NCI-H82 treated with DMSO at 0.1 percent for 48 hours (cell line): Measurements from ENCODE around the gene RNF103.
A peak's percentile ranks its signal among the peaks of the same experiment; 100 is the strongest.
"Not testable (repeated sequence)": the region's sequence is repeated elsewhere in the genome, so short reads cannot be mapped to it uniquely, and the experiment has no call there.

Source experiments
- DNase-seq: peaks from one replicate; lab custom pipeline; 2025; ENCODE audit not compliant: unreplicated experiment; lab: John Stamatoyannopoulos, UW

RNF103 gene, protein sequence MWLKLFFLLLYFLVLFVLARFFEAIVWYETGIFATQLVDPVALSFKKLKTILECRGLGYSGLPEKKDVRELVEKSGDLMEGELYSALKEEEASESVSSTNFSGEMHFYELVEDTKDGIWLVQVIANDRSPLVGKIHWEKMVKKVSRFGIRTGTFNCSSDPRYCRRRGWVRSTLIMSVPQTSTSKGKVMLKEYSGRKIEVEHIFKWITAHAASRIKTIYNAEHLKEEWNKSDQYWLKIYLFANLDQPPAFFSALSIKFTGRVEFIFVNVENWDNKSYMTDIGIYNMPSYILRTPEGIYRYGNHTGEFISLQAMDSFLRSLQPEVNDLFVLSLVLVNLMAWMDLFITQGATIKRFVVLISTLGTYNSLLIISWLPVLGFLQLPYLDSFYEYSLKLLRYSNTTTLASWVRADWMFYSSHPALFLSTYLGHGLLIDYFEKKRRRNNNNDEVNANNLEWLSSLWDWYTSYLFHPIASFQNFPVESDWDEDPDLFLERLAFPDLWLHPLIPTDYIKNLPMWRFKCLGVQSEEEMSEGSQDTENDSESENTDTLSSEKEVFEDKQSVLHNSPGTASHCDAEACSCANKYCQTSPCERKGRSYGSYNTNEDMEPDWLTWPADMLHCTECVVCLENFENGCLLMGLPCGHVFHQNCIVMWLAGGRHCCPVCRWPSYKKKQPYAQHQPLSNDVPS

DNA sequence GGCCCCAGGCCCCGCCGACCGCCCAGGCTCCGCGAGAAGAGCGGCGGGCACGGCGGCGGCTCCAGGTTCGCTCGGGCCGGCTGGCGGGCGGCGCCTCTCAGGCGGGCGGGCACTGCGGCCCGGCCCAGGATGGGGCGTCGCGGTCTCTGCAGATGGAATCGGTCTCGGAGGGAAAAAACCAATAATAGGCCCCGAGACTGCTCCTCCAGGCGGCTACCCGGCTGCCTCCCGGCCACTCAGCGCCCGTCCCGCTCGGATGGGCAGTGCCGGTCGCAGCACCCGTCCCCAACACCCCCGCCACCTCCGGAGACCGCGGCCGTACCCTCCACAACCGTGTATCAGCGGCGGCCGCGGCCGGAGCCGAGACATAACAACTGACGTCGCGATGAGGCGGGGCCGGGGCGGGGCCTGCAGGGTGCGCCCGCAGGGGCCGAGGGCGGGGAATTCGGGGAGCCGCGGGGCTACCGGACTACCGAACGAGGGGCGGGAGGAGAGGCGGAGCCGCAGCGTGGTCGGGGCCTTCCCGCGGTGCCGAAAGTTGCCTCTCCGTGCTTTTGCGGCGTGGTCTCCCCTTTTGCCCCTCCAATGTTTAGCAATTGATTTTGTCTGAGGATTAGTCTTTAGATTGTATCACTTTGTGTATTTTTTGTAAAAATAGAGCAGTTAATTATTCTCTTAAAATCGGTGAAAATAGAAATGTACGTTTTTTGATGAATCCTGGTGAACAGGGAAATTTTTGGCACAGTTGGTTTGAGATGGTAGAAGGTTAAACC is at the start of gene RNF103:
RNF103 (minus strand) TSS at position 372 of the 773 bp plus-strand sequence. CDS start 979 bp downstream, outside the sequence.
- DNase-seq: peak; percentile 78

DNA sequence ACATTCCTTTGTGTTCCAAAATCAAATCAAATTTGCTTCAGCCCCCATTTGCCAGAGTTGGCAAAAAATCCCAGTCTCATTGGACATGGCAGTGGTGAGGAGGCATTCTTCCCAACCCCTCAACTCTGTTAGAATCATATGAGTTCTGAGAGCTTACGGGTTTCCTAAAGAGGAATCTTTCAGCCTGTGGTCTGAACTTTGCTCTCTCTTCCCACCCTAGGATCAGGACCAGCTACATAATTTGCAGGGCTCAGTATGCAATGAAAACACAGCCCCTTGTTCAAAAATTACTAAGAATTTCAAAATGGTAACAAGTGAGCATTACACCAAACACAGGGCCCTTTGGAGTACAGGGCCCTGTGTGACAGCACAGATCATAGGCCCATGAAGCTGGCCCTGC is 49.3 kb upstream of the RNF103 start:
- no peak for DNase-seq

DNA sequence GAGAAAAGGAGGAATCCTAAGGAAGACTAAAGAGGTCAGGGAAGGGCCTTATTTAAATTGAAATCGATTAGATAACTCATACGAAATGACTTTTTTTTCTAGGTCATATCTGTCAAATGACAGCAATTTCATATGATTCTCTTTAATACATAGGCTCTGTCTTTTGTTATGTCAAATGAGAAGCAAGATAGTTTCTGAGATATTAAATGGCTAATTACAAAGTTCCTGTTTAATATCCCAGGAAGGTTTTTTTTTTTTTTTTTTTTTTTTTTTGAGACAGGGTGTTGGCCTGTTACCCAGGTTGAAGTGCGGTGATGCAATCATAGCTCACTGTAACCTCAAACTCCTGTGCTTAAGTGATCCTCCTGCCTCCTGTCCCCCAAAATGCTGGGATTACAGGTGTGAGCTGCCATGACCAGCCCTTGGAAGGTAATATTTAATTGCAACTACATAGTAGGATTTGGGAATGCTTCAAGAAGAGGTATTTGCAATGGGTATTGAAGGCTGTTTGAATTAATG is 48.4 kb upstream of the RNF103 start:
- DNase-seq: no peak

DNA sequence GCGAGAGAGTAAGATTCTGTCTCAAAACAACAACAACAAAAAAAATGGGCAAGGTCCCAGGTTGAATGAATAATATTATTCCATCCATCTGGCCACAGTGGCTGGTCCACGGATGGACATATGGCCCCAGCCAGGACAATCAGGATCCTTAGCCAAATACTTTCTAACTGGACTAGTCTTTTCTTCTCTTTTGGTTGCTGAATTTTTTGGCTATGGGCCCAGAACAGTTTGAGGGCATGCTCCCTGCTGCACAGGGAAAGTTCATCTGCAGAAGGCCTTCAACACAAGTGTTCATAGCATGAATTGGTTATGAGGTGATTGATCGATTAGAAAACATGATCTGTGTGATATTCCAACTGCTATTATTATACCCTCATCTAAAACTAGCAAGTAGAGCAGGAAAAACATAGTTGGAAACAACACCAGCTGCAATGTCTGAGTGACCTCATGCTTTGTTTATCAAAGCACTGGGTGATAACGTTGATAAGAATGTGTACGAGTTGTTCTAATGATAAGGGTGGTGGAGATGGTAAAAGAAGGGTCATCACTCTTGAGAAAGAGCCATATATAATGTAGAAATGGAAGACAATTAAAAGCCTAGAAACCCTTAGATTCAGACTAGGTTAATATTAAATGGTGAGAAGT is 47.8 kb upstream of the RNF103 start:
- DNase-seq: no peak

DNA sequence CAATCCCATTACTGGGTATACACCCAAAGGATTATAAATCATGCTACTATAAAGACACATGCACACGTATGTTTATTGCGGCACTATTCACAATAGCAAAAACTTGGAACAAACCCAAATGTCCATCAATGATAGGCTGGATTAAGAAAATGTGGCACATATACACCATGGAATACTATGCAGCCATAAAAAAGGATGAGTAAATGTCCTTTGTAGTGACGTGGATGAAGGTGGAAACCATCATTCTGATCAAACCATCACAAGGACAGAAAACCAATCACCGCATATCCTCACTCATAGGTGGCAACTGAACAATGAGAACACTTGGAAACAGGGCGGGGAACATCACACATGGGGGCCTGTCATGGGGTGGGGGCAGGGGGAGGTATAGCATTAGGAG is 45.7 kb upstream of the RNF103 start:
- DNase-seq: not testable (repeated sequence)

DNA sequence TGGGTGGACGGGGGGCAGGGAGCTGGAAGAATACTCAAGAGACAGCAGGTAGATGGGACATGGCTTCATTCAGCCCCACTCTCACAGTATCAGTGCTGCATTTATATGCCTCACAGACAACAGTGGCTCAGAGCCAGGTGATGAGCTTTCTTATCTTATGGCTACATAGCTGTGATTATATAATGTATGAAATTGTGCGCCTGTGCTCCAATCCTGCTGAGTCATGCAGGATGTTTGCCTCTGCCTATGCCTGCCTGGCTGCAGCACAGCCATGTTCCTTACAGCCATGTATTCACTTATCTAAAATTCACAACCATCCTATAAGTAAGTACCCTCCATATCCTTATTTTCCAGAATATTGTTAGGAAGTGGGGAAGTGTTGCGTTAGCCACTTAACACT is 37.7 kb upstream of the RNF103 start:
- DNase-seq: no peak

DNA sequence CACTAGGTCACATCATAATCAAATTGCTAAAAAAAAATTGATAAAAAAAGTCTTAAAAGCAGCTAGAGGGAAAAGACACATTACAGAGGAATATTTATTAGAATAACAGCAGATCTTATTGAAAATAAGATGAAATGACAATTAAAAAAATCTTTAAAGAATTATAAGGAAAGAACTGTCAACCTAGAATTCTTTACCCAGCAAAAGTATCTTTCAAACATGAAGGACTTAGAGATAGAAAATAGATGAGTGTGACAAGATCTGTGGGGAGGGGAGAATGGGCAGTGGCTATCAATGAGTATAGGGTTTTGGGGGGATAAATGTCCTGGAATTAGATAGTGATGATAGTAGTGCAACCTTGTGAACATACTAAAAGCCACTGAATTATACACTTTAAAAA is 26.5 kb upstream of the RNF103 start:
- DNase-seq: no peak

DNA sequence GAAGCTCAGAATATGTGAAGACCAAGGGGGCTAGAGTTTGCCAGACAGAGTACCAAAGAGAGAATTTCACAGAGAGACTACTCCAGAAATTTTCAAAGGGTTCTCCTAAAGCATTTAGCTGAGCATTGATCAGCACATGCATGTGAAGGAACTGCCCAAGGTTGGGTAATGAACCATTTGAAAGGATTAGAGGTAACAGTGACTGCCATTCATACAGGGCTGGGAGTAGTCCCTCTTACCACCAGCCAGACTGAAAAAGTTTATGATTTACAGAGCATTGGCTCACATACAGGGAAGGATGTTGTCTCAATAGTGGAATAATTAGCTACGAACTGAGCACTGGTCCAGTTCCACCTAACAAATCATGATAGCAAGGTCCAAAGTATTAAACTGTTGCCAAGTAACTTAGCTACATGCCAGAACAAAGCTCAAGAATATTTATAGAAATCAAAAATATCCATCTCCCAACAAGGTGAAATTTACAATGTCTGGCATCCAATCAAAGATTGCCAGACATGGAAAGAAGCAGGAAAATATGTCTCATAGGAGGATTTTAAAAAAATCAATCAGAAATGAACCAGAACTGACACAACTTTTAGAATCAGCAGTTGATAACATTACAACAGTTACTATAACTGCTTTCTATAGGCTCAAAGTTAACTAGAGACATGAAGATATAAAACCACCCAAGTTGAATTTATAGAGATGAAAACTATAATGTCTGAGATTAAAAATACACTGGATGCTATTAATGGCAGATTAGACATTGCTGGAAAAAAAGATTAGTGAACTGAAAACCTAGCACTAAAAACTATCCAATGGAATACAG is 25.7 kb upstream of the RNF103 start:
- DNase-seq: no peak

DNA sequence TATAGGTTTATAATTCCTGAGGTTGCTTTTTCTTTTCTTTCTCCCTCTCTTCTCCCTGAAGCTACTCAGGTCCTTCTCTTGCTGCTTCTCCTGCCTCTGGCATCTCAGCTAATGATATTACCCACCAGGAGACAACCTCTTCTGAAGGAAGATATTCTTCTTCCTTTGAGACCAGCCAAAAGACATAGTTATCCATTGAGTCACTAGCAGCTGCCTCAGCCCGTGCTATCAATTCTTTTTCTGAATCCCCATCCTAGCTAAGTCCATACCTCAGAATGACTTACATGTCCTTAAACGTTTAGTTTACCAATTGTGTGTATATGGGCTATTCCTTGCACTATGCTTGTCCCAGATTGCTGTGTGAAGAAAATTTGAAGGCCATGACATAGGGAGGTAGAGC is 25.0 kb upstream of the RNF103 start:
- DNase-seq: no peak

DNA sequence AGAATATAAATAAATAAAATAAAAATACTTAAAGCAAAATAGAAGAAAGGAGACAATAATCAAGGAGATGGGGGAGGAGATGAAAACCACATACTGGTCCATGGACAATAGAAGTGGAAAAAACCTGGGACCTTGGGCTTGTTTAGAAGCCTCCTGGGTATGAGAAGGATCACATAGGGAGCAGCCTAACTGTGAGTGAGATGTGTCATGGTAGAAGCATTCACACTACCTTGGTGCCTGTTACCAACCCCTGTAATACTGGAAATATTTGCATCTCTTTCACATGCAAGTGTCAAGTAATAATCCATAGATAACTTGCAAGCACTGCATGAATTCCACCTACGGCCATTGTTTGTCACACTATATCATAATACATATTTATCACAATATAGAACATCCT is 23.2 kb upstream of the RNF103 start:
- DNase-seq: no peak

DNA sequence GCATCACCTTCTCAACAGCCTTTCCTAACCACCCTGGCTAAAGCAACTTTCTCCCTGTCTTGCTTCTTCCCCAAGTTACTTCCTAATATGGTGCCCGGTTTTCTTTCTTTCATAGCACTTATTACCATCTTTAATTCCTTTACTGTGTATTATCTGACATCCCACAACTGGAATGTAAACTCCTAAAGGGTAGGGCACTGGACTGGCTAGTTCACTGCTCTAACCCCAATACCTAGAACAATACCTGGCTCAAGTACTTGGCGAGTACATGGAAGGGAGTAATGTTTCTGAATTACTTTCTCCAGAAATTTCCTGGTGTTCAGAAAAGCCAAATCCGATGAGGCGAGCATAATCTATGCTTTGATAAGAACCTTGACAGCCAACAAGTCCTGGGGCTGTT is 22.7 kb upstream of the RNF103 start:
- no peak for DNase-seq

DNA sequence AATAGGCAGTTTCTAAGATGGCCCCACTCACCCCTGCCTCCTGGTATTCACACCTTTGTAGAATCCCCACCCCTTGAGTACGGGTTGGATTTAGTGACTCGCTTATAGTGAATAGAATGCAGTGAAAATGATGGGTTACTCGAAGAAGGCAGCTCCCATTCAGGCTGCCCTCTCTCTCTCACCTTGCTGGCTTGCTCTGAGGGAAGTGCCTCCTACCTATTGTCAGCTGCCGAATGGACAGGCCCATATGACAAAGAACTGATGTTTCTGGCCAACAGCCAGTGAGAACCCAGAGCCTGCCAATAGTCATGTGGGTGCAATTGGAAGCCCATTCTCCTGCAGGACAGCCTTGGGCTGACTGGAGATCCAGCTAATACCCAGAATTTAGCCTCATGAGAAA is 22.1 kb upstream of the RNF103 start:
- no peak for DNase-seq

DNA sequence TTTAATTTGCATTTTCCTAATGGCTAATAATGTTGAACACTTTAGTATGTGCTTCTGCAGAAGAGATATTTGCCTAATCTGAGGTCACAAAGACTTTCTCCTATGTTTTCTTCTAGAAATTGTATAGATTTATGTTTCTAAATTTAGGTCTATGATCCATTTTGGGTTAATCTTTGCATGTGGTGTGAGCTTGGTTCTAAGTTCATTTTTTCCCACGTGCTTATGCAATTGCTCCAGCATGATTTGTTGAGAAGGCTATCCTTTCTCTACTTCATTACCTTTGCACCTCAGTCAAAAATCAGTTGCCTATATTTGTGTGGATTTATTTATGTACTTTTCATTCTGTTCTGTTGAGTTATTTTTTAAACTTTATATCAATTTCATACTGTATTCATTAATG is 15.0 kb upstream of the RNF103 start:
- no peak for DNase-seq

DNA sequence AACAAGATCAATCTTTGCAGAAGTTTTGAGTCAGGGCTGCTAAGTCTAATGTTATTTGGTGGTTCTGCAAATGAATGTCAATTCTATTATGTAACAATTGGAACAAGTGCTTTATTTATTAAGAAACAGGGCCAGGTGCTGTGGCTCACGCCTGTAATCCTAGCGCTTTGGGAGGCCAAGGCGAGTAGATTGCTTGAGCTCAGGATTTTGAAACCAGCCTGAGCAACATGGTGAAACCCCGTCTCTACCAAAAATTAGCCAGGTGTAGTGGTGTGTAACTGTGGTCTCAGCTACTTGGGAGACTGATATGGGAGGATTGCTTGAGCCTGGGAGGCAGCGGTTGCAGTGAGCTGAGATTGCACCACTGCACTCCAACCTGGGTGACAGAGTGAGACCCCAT is 13.2 kb upstream of the RNF103 start:
- DNase-seq: no peak

DNA sequence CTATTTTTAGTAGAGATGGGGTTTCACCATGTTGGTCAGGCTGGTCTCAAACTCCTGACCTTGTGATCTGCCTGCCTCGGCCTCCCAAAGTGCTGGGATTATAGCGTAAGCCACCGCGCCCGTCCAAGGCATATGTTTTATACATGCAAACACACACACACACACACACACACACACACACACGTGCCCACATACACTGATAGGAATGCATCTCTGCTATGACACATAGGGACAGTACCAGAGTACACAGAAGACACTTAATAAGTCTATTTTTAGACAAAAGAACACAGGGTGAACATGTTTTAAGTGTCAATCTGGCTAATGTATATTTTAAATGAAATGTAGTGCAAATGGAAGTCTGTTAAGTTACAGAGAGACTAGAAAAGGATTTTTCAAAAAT is 10.7 kb upstream of the RNF103 start:
- no peak for DNase-seq

DNA sequence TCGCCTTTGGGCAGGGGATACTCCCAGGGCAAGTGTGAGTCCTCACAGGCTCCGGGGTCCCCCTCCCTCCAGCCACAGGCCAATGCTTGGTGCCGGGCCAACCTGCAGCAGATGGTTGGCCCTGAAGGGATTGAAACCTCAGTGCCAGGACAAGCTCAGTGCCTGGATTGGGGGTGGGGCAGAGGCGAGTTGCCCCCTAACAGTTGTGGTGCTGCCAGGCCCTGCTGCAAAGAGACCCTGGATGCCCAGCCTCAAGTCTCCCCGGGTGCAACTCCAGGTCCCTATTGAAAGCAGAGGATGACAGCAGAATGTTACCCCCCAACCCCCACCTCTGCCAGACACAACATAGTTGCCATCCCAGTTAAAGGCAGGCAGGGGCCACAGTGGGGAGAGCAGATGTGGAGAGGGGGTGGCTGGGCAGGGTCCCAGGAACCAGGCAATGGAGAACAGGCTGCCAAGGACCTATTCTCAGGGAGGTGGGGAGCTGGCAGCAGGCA is 9.5 kb upstream of the RNF103 start:
- DNase-seq: no peak

DNA sequence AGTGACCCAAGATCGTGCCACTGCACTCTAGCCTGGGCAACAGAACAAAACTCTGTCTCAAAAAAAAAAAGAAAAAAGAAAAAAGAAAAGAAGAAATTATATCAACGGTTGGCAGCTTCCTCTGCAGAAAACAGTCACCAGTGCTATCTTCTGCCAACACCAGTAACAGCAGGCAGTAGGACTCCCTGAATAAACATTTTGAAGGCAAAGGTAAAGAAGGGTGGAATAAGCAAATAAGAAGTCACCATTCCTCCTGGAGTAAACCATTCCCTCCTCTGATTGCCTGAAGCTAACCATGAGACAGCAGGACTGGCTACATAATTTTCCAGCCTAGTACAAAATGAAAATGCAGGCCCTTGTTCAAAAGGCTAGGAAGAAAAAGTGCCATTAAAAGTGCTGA is 9.0 kb upstream of the RNF103 start:
- DNase-seq: no peak

DNA sequence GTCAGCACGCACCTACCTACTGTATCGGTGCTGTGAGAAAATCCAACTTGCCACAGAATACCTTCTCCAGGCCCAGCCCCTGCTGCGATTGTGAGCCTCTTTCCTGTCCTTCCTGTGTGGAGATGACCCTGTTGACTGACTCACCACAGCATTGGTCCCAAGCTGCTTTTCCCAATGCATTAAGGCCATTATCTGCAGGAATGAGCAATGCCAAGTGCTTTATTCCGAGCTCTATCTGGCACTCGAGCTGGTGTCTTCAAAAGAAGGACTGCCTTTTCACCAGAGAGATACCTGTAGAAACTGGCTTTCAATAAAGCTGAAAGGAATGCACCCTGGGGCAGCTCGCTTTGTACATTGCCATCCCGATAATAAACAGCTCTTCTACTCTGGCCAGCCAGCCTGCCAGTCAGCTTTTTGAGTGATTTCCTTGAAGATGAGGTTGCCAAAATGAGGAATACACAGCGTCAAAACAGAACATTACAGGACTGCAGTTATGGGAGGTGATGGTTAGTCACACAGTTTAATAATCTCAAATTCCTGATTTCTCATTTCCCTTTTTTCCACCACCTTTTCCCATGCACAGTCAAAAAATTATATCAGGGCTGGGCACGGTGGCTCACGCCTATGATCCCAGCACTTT is 8.3 kb upstream of the RNF103 start:
- no peak for DNase-seq

DNA sequence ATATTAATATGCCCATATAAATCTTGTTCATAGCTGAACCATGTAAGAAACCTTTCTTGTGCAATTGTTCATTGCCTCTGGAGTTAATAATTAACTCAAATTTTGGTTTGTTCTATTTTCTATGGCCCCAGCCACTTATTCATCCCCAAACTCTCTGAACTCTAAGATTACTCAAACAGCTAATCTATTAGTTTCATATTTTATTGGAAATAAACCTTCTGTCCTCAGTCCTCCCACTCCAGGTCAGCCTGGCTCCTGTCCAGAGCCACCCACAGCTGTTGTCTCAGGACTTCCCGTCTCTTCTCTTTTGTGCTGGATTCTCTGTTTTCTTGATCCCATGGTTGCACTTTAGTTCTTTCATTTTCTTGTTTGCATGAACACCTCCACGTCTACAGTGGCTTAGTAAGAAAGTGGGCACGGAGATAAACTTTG is 4.4 kb upstream of the RNF103 start:
- DNase-seq: no peak

DNA sequence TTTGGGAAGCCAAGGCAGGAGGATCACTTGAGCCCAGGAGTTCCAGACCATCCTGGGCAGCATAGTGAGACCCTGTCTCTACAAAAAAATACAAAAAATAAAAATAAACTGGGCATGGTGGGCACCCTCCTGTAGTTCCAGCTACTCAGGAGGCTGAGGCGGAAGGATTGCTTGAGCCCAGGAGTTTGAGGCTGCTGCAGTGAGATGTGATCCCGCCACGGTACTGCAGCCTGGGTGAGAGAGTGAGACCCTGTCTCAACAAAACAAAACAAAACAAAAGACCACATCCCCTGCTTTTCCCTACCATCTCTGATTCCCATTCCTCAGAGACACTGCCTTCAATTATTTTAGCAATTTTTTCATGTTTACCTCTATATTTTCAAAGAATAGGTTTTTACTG is 3.9 kb upstream of the RNF103 start:
- DNase-seq: no peak
